Measurements from ENCODE around the gene HK2. TPM values are rescaled to one million over a fixed set of nuclear protein-coding genes. Genes with fewer than 3 reads are reported as not detected.
"Not testable (repeated sequence)": the region's sequence is repeated elsewhere in the genome, so short reads cannot be mapped to it uniquely, and the experiment has no call there.

The HK2 gene
- total RNA-seq, 1 experiment from 2014 or later, result 39.2 TPM

DNA sequence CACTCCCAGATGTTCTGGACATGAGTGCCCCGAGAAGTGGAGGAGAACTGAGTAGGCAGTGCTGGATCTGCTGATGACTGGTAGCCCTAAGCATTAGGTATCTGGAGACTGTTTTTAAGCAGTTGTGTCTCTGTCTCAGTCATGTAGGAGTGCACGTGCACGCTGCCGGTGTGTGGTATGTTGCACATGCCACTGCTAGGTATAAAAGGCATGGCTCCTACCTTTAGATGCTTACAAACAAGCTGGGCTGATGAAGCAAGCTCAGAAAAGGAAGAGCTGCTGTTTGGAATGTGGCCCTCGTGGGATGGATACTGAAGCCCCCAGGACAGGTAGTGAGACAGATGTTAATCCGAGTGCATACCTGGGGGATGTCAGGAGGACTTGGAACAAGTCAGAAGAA lies 49.1 kb downstream of the HK2 start:
- in situ Hi-C loops (cut with HindIII; ENCODE audit: low pct_unique_long_range_greater_than_20kb, low sequenced_read_pairs), result loop anchor here (25.0 kb wide), 1 partner anchor 196 kb away; no protein-coding TSS in a partner anchor
- DNase-seq (ENCODE audit: low read depth, low spot score), result no peak

DNA sequence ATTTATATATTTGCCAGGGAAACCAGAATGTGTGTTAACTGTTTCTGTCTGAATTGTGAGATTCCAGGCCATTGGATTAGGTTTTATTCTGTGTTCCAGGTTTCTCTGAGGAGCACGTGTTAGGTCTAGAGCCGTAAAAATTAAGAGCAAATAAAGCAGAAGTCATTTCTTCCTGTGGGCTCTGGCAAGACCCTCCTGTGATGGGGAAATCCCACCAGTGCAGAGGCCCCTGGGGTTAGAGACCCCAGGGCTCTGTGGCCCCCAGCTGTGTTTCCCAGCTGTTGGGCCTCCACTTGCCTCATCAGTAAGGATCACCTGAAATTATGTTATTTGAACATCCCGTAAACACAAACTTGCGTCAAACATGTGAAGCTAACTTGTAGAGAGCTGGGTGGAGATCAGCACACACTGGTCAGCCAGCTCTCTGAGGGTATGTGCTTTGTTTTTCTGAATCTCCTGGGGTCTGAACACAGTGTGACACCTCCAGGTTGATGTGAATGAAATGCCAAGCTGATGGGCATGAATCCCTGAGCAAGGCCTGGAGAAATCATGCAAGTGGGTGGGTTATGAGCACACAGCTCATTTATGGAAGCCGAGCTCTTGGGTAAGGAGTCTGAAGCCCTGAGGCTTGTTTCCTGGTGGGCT lies 50.3 kb downstream of the HK2 start:
- in situ Hi-C loops (cut with HindIII; ENCODE audit: low pct_unique_long_range_greater_than_20kb, low sequenced_read_pairs), result loop anchor here (25.0 kb wide), 1 partner anchor 197 kb away; no protein-coding TSS in a partner anchor
- no peak for DNase-seq (ENCODE audit: low read depth, low spot score)

DNA sequence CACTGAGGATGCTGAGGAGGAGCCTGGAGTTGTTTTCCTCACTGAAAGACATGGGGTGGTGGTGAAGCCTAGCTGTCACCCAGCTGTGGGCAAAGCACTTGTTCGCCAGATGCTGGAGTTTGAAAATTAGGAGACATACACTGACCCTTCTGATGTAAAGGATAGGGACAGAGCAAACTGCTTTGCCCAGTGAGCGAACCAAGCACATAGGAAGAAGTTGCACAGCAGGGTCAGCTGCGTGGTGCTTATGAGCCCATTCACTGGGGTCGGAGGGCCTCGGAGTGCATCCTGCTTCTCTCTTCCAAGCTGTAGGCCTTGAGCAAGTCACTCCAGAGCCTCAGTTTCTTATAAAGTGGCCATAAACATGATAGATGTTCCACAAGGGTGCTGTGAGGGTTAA lies 50.9 kb downstream of the HK2 start:
- in situ Hi-C loops (cut with HindIII; ENCODE audit: low pct_unique_long_range_greater_than_20kb, low sequenced_read_pairs), result loop anchor here (25.0 kb wide), 1 partner anchor 198 kb away; no protein-coding TSS in a partner anchor
- DNase-seq (ENCODE audit: low read depth, low spot score), result no peak

DNA sequence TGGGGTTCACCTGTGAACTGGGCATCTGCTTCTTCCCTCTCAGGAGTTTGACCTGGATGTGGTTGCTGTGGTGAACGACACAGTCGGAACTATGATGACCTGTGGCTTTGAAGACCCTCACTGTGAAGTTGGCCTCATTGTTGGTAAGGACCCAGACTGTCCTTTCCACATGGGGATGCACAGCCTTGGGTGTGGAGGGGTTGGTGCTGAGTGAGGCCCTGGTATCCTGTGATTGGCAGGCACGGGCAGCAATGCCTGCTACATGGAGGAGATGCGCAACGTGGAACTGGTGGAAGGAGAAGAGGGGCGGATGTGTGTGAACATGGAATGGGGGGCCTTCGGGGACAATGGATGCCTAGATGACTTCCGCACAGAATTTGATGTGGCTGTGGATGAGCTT lies 52.3 kb downstream of the HK2 start:
- no peak for DNase-seq (ENCODE audit: low read depth, low spot score)
- in situ Hi-C loops (cut with HindIII; ENCODE audit: low pct_unique_long_range_greater_than_20kb, low sequenced_read_pairs), result loop anchor here (25.0 kb wide), 1 partner anchor 199 kb away; no protein-coding TSS in a partner anchor

DNA sequence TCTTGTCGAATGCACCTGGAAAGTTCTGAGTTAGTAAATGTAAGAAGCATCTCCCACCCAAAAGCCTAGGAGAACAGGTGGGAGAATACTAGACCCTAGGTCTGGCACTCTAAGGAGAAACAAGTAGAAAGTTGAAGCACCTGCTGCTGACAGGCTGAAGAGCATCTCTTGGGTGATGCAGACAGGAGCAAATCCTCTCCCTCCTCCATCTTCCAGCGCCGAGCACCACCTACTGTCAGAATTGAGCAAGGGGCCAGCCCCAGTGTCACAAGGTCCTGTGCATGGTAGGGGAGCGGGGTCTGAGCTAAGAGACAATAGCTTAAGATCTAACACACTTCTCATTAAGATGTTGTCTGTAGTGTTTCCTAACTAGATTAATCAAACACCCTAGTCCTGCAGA lies 52.9 kb downstream of the HK2 start:
- DNase-seq (ENCODE audit: low read depth, low spot score), result peak; percentile 38
- in situ Hi-C loops (cut with HindIII; ENCODE audit: low pct_unique_long_range_greater_than_20kb, low sequenced_read_pairs), result loop anchor here (25.0 kb wide), 1 partner anchor 200 kb away; no protein-coding TSS in a partner anchor

DNA sequence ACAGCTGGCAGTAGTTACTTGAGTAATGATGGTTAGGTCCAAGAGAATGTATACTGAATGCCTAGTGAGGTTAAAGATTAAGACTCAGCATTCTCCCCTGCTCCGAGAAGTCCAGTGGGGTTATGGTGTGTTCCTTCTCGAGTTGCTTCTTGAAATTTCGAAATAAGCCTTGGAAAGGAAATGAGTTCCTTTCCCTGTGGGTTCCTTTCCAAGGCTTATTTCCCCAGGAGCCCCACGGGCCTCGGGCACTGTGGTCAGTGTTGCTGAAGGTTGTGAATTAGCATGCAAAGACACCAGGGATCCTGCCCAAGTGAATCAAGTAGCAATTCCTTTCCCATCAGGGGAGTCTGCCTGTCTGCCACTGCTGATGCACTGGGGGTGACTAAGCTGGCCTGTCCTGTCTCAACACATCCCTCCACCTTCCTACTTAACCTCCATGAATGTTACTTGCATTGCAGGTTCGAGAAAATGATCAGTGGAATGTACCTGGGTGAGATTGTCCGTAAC lies 53.6 kb downstream of the HK2 start:
- DNase-seq (ENCODE audit: low read depth, low spot score), result no peak
- in situ Hi-C loops (cut with HindIII; ENCODE audit: low pct_unique_long_range_greater_than_20kb, low sequenced_read_pairs), result loop anchor here (25.0 kb wide), 1 partner anchor 200 kb away; no protein-coding TSS in a partner anchor

DNA sequence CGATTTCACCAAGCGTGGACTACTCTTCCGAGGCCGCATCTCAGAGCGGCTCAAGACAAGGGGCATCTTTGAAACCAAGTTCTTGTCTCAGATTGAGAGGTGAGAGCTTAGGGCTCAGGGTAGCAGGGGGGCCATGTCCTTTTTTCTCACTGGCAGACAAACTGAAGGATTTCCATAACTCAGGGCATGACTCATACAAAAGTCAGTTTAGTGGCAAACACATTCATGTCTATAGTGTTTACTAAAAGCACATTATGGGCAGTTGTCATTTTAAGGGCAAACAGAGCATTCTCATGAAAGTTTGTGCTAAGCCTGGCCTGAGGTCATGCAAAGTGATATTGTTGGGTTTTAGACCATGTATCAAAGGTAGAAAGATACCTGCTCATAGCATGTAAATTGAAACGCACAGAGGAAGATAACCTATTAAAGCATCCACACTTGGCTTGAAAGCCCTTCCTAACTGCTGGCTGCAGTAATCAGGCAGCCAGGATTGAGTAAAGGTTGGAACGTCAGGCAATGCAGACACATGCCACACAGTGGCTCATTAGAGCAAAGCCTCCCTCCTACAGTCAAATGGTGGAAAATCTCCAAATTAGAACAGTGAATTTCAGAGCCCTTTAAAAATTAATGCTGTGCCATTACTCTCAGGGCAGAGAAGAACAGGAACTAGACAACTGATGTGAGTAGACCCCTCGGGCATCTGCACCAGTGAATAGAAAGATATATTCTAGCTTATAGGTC lies 54.2 kb downstream of the HK2 start:
- in situ Hi-C loops (cut with HindIII; ENCODE audit: low pct_unique_long_range_greater_than_20kb, low sequenced_read_pairs), result loop anchor here (25.0 kb wide), 1 partner anchor 201 kb away; no protein-coding TSS in a partner anchor
- no peak for DNase-seq (ENCODE audit: low read depth, low spot score)

DNA sequence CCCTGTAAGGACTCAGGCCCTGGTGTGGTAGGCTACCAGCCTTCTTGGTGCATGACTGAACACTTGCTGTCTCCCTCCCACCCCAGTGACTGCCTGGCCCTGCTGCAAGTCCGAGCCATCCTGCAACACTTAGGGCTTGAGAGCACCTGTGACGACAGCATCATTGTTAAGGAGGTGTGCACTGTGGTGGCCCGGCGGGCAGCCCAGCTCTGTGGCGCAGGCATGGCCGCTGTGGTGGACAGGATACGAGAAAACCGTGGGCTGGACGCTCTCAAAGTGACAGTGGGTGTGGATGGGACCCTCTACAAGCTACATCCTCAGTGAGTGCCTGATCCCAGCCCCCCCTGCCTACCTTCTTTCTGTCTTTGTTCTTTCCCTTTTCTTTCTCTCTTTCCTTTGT lies 55.2 kb downstream of the HK2 start:
- no peak for DNase-seq (ENCODE audit: low read depth, low spot score)
- in situ Hi-C loops (cut with HindIII; ENCODE audit: low pct_unique_long_range_greater_than_20kb, low sequenced_read_pairs), result loop anchor here (25.0 kb wide), 1 partner anchor 202 kb away; no protein-coding TSS in a partner anchor

DNA sequence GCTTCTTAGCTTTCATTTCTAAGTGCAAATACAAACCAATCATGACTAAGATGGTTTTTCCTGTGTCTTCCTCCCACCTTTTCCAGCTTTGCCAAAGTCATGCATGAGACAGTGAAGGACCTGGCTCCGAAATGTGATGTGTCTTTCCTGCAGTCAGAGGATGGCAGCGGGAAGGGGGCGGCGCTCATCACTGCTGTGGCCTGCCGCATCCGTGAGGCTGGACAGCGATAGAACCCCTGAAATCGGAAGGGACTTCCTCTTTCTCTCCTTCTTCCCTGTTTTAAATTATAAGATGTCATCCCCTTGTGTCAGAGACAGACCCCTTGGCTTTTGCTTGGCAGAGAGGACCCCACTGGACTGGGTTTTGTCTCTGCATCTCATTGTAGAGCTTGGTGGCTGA lies 56.8 kb downstream of the HK2 start:
- in situ Hi-C loops (cut with HindIII; ENCODE audit: low pct_unique_long_range_greater_than_20kb, low sequenced_read_pairs), result loop anchor here (25.0 kb wide), 1 partner anchor 203 kb away; no protein-coding TSS in a partner anchor
- no peak for DNase-seq (ENCODE audit: low read depth, low spot score)

DNA sequence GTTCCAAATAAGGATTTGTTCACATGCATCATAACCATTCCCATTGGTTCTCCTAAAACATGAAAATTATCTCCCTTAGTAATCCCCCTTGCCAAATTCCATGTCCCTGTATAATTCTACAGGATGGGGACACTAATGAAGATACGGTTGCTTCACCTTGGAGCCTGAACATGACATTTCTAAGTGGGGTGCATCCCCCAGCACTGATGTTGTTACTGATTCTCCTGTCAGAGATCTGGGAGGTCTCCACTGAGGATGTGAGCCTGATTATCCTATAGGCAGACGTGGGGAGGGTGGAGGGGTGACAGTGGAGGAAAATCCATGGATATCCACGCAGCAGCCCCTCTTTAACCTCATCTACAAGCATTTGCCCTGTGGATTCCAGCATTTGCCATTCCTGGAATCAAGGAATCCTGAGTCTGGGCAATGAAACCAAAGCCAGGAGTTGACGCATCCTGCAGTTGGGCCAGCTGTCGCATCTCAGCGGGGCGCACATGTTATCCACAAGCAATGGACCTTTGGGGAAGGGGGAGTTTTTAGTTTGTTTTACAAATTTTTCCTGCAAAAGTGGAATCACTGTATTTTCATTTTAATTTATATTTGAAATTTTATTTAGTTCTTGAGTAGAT lies 57.3 kb downstream of the HK2 start:
- in situ Hi-C loops (cut with HindIII; ENCODE audit: low pct_unique_long_range_greater_than_20kb, low sequenced_read_pairs), result loop anchor here (25.0 kb wide), 1 partner anchor 204 kb away; no protein-coding TSS in a partner anchor
- DNase-seq (ENCODE audit: low read depth, low spot score), result no peak

DNA sequence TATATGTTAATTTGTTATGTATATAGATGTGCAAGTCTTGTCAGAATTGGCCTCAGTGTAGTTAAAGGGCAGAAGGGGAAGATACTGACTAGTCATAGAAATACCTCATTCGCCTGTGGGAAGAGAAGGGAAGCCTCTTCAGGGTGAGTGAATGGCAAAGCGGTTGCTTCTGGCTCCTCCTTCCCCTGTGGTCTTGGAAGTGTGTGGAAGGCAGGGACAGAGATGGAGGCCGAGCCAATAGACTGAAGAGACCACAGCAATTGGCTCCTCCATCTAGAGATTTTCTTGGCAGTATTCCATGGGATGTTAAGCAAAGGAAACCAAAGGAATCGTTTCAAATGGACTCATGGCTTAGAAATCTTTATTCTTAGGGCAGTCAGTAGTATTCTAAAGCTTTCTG lies 57.9 kb downstream of the HK2 start:
- not testable (repeated sequence) for DNase-seq (ENCODE audit: low read depth, low spot score)
- in situ Hi-C loops (cut with HindIII; ENCODE audit: low pct_unique_long_range_greater_than_20kb, low sequenced_read_pairs), result loop anchor here (25.0 kb wide), 1 partner anchor 205 kb away; no protein-coding TSS in a partner anchor

DNA sequence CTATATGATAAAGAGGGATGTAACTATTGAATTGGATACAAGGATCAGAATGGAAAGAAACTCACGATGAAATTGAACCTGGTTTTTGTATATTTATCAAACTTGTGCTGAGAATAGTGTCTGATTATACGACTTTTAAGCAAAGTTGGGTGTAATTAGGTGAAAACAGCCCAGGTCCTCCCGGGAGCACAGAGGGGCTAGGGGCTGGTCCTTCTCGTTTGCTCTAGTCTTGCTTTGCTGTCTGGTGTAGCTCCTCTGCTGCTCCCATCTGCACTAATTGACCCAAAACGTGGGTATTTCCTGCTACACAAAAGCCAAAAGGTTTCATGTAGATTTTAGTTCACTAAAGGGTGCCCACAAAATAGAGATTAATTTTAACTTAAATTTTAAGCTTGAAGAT lies 58.7 kb downstream of the HK2 start:
- in situ Hi-C loops (cut with HindIII; ENCODE audit: low pct_unique_long_range_greater_than_20kb, low sequenced_read_pairs), result loop anchor here (25.0 kb wide), 1 partner anchor 205 kb away; no protein-coding TSS in a partner anchor
- no peak for DNase-seq (ENCODE audit: low read depth, low spot score)

DNA sequence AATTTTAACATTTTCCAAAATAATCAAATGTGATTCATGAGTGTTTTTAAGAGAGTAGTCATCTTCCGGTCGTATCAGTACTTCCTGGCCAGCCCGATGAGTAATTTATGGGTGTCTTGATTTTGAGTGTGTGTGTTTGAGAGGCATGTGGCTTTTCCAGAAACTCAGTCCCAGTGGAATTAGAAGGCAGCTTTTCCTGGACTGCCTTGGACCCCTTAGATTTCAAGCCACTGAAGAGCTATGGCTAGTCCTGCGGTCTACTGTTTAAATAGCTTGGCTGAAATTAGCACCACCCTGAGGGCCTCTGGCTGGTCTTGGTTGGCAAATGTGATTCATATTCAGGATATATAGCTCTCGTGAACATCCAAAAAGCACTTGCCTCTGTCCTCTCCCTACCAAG lies 59.4 kb downstream of the HK2 start:
- in situ Hi-C loops (cut with HindIII; ENCODE audit: low pct_unique_long_range_greater_than_20kb, low sequenced_read_pairs), result loop anchor here (25.0 kb wide), 1 partner anchor 206 kb away; no protein-coding TSS in a partner anchor

DNA sequence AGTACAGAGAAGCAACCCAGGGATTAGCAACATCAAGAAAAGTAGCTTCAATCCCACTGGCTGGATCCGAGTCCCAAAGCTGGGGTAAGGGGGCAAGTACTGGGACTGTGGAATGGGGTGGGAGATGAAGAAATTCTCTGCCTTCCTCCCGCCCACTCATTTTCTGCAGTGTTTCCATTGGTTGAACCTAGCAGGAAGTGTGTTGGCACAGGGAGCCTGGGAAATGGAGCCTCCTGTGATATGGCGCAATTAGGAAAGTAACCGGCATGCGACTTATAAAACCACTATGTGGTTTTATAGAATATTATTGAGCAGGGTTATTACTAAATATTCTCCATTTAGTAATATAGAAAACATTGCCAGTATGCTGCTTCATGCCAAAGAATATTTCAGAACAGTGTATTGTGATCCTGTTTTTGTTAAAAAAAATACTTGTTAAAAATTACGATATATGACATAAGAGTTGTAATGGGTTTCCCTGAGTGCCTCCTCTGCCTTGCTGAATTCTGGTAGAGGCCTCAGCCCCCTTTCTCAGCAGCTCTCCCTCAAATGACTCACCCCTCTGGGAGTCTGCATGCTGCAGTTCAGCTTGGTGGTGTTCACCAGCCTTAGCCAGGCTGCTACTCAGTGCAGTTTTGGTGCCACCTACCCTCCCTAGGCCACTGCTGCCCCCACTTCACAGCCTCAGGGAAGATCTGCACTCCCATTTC lies 60.5 kb downstream of the HK2 start:
- in situ Hi-C loops (cut with HindIII; ENCODE audit: low pct_unique_long_range_greater_than_20kb, low sequenced_read_pairs), result loop anchor here (25.0 kb wide), 1 partner anchor 207 kb away; no protein-coding TSS in a partner anchor
- no peak for DNase-seq (ENCODE audit: low read depth, low spot score)

More for the DNA sequence above, 59.4 kb downstream of the HK2 start:
- DNase-seq (ENCODE audit: low read depth, low spot score), result no peak

DNA sequence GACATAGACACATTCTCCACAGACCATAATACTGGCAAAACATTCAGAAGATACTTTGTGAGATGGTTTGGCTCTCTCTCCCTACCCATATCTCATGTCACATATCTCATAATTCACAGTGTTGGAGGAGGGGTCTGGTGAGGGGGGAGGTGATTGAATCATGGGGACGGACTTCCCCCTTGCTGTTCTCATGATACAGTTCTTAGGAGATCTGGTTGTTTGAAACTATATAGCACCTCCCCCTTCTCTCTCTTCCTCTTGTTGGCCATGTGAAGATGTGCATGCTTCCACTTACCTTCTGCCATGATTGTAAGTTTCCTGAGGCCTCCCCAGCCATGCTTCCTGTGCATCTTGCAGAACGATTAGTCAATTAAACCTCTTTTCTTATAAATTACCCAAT lies 61.1 kb downstream of the HK2 start:
- in situ Hi-C loops (cut with HindIII; ENCODE audit: low pct_unique_long_range_greater_than_20kb, low sequenced_read_pairs), result loop anchor here (25.0 kb wide), 1 partner anchor 208 kb away; no protein-coding TSS in a partner anchor
- no peak for DNase-seq (ENCODE audit: low read depth, low spot score)

DNA sequence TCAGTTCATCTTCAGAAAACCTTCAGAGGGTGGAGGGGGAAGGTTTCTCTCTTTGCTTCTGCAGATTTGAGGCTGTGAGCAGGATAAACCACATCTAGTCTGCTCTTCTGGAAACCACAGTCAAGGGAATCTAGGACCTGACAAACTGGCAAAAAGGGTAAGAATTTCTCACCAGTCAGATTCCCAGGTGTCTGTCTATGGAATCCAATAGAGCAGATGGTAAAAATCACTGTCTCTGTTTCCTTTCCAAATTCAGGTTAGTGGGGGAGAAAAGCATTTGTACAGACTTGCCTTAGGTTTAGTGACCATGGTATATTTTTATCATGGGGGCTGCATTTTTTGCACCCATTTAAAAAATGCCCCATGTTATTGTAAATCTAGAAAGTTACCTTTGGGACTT lies 62.3 kb downstream of the HK2 start:
- in situ Hi-C loops (cut with HindIII; ENCODE audit: low pct_unique_long_range_greater_than_20kb, low sequenced_read_pairs), result loop anchor here (25.0 kb wide), 1 partner anchor 209 kb away; no protein-coding TSS in a partner anchor
- DNase-seq (ENCODE audit: low read depth, low spot score), result no peak

DNA sequence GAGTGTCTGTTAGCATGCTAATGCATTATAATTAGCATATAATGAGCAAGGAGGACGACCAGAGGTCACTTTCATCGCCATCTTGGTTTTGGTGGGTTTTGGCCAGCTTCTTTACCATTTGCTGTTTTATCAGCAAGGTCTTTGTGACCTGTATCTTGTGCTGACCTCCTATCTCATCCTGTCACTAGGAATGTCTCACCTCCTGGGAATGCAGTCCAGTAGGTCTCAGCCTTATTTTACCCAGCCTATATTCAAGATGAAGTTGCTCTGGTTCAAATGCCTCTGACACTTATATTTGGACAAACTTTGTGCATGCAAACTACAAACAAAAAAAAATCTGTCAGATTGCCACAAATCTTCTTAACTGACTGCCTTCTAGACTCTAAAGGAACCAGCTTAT lies 66.3 kb downstream of the HK2 start:
- in situ Hi-C loops (cut with HindIII; ENCODE audit: low pct_unique_long_range_greater_than_20kb, low sequenced_read_pairs); DNase-seq (ENCODE audit: low read depth, low spot score): not testable (repeated sequence)
